C4-2B (cell line): ENCODE results near the gene EPB41L2.

Experiments
- CTCF ChIP-seq: fragments of 450-650 bp; conservative IDR thresholded peaks from 2 replicates; pipeline ENCODE4 v1.5.1; 2017; ENCODE audit warnings: mild to moderate bottlenecking
- ZFX ChIP-seq: fragments of 450-650 bp; IDR thresholded peaks from 2 replicates; pipeline ENCODE4 v1.6.1; 2017

- TF ChIP-seq CTCF (no peak), ZFX (no peak)
These were observed 167.5 kb downstream of the EPB41L2 start for GRCh38 chr6:130895516-130895915.
